ENCODE data around the gene CDH22. TPM values are rescaled to one million over a fixed set of nuclear protein-coding genes. Genes with fewer than 3 reads are reported as not detected.

The CDH22 gene
- total and polyA plus RNA-seq, 12 donors: 0.19 to 2.9 (median 0.97) TPM; not detected in 4

- TF ChIP-seq CTCF (IDR thresholded peaks at IDR 0.05) (no peak), POLR2A (IDR thresholded peaks at IDR 0.05) (no peak)
- WGBS, 4 donors: 37 to 42% (median 41%) methylated on average over 7 of the region's 7 CpGs
- no peak for DNase-seq
- H3K27ac ChIP-seq: no peak overlapping the region
- no peaks in the 10 kb centered on the region for H3K36me3 ChIP-seq (replicated peaks in 1 of 2)
- no peaks in the 10 kb centered on the region for H3K4me1 ChIP-seq (replicated peaks in 1 of 2)
- no peak overlapping the region for H3K4me3 ChIP-seq
- peaks cover 21% of the 10 kb centered on the region for H3K27me3 ChIP-seq
- intact Hi-C loops (cut with DNase I): no loop called here
- H3K9me3 ChIP-seq (replicated peaks in 1 of 3): no peaks in the 10 kb centered on the region
Observed at GRCh38 chr20:46284040-46284427, 24.3 kb downstream of the CDH22 start.

- no peak for DNase-seq
- TF ChIP-seq POLR2A (IDR thresholded peaks at IDR 0.05) (no peak), CTCF (IDR thresholded peaks at IDR 0.05) (no peak)
- Histone ChIP-seq H3K4me1 (replicated peaks in 1 of 2) (no peaks in the 10 kb centered on the region), H3K4me3 (no peak overlapping the region), H3K27me3 (peaks cover 21% of the 10 kb centered on the region), H3K9me3 (replicated peaks in 1 of 3) (no peaks in the 10 kb centered on the region), H3K36me3 (replicated peaks in 1 of 2) (no peaks in the 10 kb centered on the region), H3K27ac (no peak overlapping the region)
- 60 to 69% (median 67%) methylated on average over 10 to 12 of the region's 12 CpGs for WGBS, 4 donors
- intact Hi-C loops (cut with DNase I): no loop called here
Observed at GRCh38 chr20:46283426-46284039, 24.8 kb downstream of the CDH22 start.

- H3K27ac ChIP-seq: no peak overlapping the region
- intact Hi-C loops (cut with DNase I): no loop called here
- H3K36me3 ChIP-seq (replicated peaks in 1 of 2): no peaks in the 10 kb centered on the region
- no peaks in the 10 kb centered on the region for H3K9me3 ChIP-seq (replicated peaks in 1 of 3)
- peaks cover 17% of the 10 kb centered on the region for H3K27me3 ChIP-seq
- no peaks in the 10 kb centered on the region for H3K4me1 ChIP-seq (replicated peaks in 1 of 2)
- H3K4me3 ChIP-seq: no peak overlapping the region
- WGBS, 4 donors: 35 to 45% (median 38%) methylated on average over 11 of the region's 11 CpGs
- TF ChIP-seq CTCF (IDR thresholded peaks at IDR 0.05): no peak
- no peak for TF ChIP-seq POLR2A (IDR thresholded peaks at IDR 0.05)
- DNase-seq: no peak
Observed at GRCh38 chr20:46282669-46283068, 25.6 kb downstream of the CDH22 start.

- DNase-seq: no peak
- Histone ChIP-seq H3K9me3 (replicated peaks in 1 of 3) (no peaks in the 10 kb centered on the region), H3K36me3 (replicated peaks in 1 of 2) (no peaks in the 10 kb centered on the region), H3K4me1 (replicated peaks in 1 of 2) (no peaks in the 10 kb centered on the region), H3K4me3 (no peak overlapping the region), H3K27me3 (no peaks in the 10 kb centered on the region), H3K27ac (no peak overlapping the region)
- TF ChIP-seq CTCF (IDR thresholded peaks at IDR 0.05) (no peak), POLR2A (IDR thresholded peaks at IDR 0.05) (no peak)
- whole genome bisulfite sequencing, 4 donors: 64 to 79% (median 67%) methylated on average over 10 of the region's 10 CpGs
- intact Hi-C loops (cut with DNase I): no loop called here
Observed at GRCh38 chr20:46279103-46279502, 29.2 kb downstream of the CDH22 start.

Measured in adrenal gland (tissue), 12 donors.